Measurements from ENCODE around the gene C1orf115. TPM values are rescaled to one million over a fixed set of nuclear protein-coding genes. Genes with fewer than 3 reads are reported as not detected.

Gene C1orf115
- total and polyA plus RNA-seq, 9 of the 15 experiments (the other 6 are each of a cell fraction or from before 2014, with no cell fraction given), result not detected

DNA sequence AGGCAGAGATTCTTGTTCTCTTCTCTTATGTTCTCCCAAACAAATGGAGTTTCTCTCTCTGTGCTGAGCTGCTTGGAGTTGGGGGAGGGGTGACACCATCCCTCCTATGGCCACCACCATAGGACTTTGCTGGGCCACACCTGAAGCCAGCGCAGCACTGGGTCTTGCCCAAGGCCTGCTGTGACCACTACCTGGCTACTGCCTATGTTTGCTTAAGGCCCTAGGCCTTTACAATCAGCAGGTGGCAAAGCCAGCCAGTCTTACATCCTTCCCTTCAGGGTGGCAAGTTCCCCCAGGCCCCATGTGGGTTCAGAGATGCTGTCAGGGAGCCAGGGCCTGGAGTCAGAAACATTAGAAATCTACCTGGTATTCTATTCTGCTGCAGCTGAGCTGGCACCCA lies 51.7 kb downstream of the C1orf115 start:
- H3K4me2 ChIP-seq (ENCODE audit: insufficient read depth, low read length), result no peak overlapping the region
- no peak overlapping the region for H2AFZ ChIP-seq (ENCODE audit: low read depth, low read length)
- H3K27ac ChIP-seq (ENCODE audit: extremely low read depth, low read depth, low read length), result no peak overlapping the region
- H3K9ac ChIP-seq (ENCODE audit: insufficient read depth in 1 of 2, low read depth in 2 of 2, low read length in 2 of 2), result no peak overlapping the region
- intact Hi-C loops (cut with micrococcal nuclease), result no loop called here
- no peak overlapping the region for H3K4me3 ChIP-seq
- CTCF ChIA-PET (ENCODE audit: low intra/inter-chr PET ratio), result no interaction called here
- H3K79me2 ChIP-seq (ENCODE audit: control insufficient read depth, insufficient read depth, low read length), result no peaks in the 10 kb centered on the region
- H3K36me3 ChIP-seq (ENCODE audit: control insufficient read depth, insufficient read depth, low read length), result no peaks in the 10 kb centered on the region
- 0% methylated on average over 1 of the region's 1 CpG for WGBS (ENCODE audit: insufficient coverage, low coverage, missing lambda C conversion rate)
- no peaks in the 10 kb centered on the region for H3K4me1 ChIP-seq (replicated peaks in 1 of 2; ENCODE audit: control insufficient read depth in 2 of 2, insufficient read depth in 2 of 2, low read length in 2 of 2)
- no peaks in the 10 kb centered on the region for H3K9me3 ChIP-seq (replicated peaks; ENCODE audit: control insufficient read depth, insufficient read depth, low read depth, low read length)
- no peak for ATAC-seq
- DNase-seq (ENCODE audit: extremely low read depth in 1 of 4, low spot score in 3 of 4), result no peak
- no peak for FAIRE-seq
- no peaks in the 10 kb centered on the region for H3K9me1 ChIP-seq (ENCODE audit: control insufficient read depth, insufficient read depth, low read length)
- peaks cover 2 to 9% of the 10 kb centered on the region in 2 experiments; a peak in 2 of 5 replicates for H3K27me3 ChIP-seq (ENCODE audit: control insufficient read depth in 2 of 2, insufficient read depth in 2 of 2, low read length in 2 of 2)
- no peaks in the 10 kb centered on the region for H4K20me1 ChIP-seq (replicated peaks; ENCODE audit: control insufficient read depth, insufficient read depth, low read length)
- POLR2A ChIA-PET, result no interaction called here
- in situ Hi-C loops (cut with MboI), result no loop called here
- no TSS peak for BruUV-seq (replicated peaks)
- TF ChIP-seq NUFIP1 (IDR thresholded peaks at IDR 0.05; ENCODE audit: partially characterized antibody), result no peak
- no peak for TF ChIP-seq ZNF644 (tag; IDR thresholded peaks at IDR 0.05; ENCODE audit: low read depth)
- no peak for TF ChIP-seq TGIF2 (CRISPR knock-in tag; IDR thresholded peaks at IDR 0.05)
- TF ChIP-seq, protein P1, sequence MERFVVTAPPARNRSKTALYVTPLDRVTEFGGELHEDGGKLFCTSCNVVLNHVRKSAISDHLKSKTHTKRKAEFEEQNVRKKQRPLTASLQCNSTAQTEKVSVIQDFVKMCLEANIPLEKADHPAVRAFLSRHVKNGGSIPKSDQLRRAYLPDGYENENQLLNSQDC (CRISPR knock-in tag; IDR thresholded peaks at IDR 0.05), result no peak
- no peak for TF ChIP-seq RBM15 (IDR thresholded peaks at IDR 0.05; ENCODE audit: insufficient read depth, low read length)
- TF ChIP-seq, protein P2, sequence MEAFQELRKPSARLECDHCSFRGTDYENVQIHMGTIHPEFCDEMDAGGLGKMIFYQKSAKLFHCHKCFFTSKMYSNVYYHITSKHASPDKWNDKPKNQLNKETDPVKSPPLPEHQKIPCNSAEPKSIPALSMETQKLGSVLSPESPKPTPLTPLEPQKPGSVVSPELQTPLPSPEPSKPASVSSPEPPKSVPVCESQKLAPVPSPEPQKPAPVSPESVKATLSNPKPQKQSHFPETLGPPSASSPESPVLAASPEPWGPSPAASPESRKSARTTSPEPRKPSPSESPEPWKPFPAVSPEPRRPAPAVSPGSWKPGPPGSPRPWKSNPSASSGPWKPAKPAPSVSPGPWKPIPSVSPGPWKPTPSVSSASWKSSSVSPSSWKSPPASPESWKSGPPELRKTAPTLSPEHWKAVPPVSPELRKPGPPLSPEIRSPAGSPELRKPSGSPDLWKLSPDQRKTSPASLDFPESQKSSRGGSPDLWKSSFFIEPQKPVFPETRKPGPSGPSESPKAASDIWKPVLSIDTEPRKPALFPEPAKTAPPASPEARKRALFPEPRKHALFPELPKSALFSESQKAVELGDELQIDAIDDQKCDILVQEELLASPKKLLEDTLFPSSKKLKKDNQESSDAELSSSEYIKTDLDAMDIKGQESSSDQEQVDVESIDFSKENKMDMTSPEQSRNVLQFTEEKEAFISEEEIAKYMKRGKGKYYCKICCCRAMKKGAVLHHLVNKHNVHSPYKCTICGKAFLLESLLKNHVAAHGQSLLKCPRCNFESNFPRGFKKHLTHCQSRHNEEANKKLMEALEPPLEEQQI (IDR thresholded peaks at IDR 0.05), result no peak
- TF ChIP-seq KLF13 (tag; IDR thresholded peaks at IDR 0.05; ENCODE audit: borderline replicate concordance, low read depth), result no peak
- TF ChIP-seq ARNT (IDR thresholded peaks at IDR 0.05), result no peak
- TF ChIP-seq RBBP5 (IDR thresholded peaks at IDR 0.05; ENCODE audit: borderline replicate concordance, insufficient read depth, low read length, poor library complexity, severe bottlenecking), result no peak
- no peak for TF ChIP-seq ZNF165 (CRISPR knock-in tag; IDR thresholded peaks at IDR 0.05; ENCODE audit: borderline replicate concordance)
- TF ChIP-seq ERF (CRISPR knock-in tag; IDR thresholded peaks at IDR 0.05), result no peak
- TF ChIP-seq ZNF354B (CRISPR knock-in tag; IDR thresholded peaks at IDR 0.05), result no peak
- TF ChIP-seq, protein P3, sequence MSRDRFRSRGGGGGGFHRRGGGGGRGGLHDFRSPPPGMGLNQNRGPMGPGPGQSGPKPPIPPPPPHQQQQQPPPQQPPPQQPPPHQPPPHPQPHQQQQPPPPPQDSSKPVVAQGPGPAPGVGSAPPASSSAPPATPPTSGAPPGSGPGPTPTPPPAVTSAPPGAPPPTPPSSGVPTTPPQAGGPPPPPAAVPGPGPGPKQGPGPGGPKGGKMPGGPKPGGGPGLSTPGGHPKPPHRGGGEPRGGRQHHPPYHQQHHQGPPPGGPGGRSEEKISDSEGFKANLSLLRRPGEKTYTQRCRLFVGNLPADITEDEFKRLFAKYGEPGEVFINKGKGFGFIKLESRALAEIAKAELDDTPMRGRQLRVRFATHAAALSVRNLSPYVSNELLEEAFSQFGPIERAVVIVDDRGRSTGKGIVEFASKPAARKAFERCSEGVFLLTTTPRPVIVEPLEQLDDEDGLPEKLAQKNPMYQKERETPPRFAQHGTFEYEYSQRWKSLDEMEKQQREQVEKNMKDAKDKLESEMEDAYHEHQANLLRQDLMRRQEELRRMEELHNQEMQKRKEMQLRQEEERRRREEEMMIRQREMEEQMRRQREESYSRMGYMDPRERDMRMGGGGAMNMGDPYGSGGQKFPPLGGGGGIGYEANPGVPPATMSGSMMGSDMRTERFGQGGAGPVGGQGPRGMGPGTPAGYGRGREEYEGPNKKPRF (IDR thresholded peaks at IDR 0.05; ENCODE audit: low read depth, low read length), result no peak
- TF ChIP-seq CREB1 (IDR thresholded peaks at IDR 0.05), result no peak
- TF ChIP-seq CREB1 (CRISPR knock-in tag; IDR thresholded peaks at IDR 0.05), result no peak
- TF ChIP-seq, protein P4, sequence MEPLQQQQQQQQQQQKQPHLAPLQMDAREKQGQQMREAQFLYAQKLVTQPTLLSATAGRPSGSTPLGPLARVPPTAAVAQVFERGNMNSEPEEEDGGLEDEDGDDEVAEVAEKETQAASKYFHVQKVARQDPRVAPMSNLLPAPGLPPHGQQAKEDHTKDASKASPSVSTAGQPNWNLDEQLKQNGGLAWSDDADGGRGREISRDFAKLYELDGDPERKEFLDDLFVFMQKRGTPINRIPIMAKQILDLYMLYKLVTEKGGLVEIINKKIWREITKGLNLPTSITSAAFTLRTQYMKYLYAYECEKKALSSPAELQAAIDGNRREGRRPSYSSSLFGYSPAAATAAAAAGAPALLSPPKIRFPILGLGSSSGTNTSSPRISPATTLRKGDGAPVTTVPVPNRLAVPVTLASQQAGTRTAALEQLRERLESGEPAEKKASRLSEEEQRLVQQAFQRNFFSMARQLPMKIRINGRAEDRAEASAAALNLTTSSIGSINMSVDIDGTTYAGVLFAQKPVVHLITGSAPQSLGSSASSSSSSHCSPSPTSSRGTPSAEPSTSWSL (CRISPR knock-in tag; IDR thresholded peaks at IDR 0.05; ENCODE audit: borderline replicate concordance), result no peak
- TF ChIP-seq ZNF263 (CRISPR knock-in tag; IDR thresholded peaks at IDR 0.05; ENCODE audit: borderline replicate concordance), result no peak
- TF ChIP-seq PHF20 (IDR thresholded peaks at IDR 0.05; ENCODE audit: partially characterized antibody), result no peak
- no peak for TF ChIP-seq HMG20A (CRISPR knock-in tag; conservative IDR thresholded peaks at IDR 0.05)
